Fibroblast of the conjunctiva (primary cell): Measurements from ENCODE around the gene LRMDA.

Experiments
- DNase-seq: peaks from one replicate; pipeline ENCODE4 v3.0.0-alpha.2; 2010; ENCODE audit warnings: low read depth

LRMDA gene

GRCh38 chr10:76169246-76169645, 737.8 kb downstream of the LRMDA start:
- DNase-seq, result no peak

GRCh38 chr10:76172020-76172419, 740.6 kb downstream of the LRMDA start:
- no peak for DNase-seq

- DNase-seq, result no peak
Measured at GRCh38 chr10:76175533-76176165, 744.2 kb downstream of the LRMDA start.

- DNase-seq, result no peak
Measured at GRCh38 chr10:76176166-76176550, 744.7 kb downstream of the LRMDA start.

- no peak for DNase-seq
Measured at GRCh38 chr10:76177936-76178335, 746.5 kb downstream of the LRMDA start.

- DNase-seq, result no peak
Measured at GRCh38 chr10:76178532-76179292, 747.3 kb downstream of the LRMDA start.

GRCh38 chr10:76179806-76180205, 748.4 kb downstream of the LRMDA start:
- DNase-seq, result no peak

- DNase-seq, result no peak
Measured at GRCh38 chr10:76184647-76185046, 753.2 kb downstream of the LRMDA start.

- no peak for DNase-seq
Measured at GRCh38 chr10:76185471-76186301, 754.3 kb downstream of the LRMDA start.

- no peak for DNase-seq
Measured at GRCh38 chr10:76188216-76188615, 756.8 kb downstream of the LRMDA start.

- DNase-seq, result no peak
Measured at GRCh38 chr10:76190634-76191270, 759.3 kb downstream of the LRMDA start.

- DNase-seq, result no peak
Measured at GRCh38 chr10:76191336-76191735, 759.9 kb downstream of the LRMDA start.

GRCh38 chr10:76192151-76192550, 760.7 kb downstream of the LRMDA start:
- DNase-seq, result no peak

- no peak for DNase-seq
Measured at GRCh38 chr10:76192694-76193320, 761.4 kb downstream of the LRMDA start.

- DNase-seq, result no peak
Measured at GRCh38 chr10:76195654-76196390, 764.4 kb downstream of the LRMDA start.

GRCh38 chr10:76197293-76197692, 765.9 kb downstream of the LRMDA start:
- DNase-seq, result no peak

- no peak for DNase-seq
Measured at GRCh38 chr10:76198287-76199035, 767.0 kb downstream of the LRMDA start.

- DNase-seq, result no peak
Measured at GRCh38 chr10:76201962-76202361, 770.5 kb downstream of the LRMDA start.

GRCh38 chr10:76202777-76203176, 771.4 kb downstream of the LRMDA start:
- peak; percentile 26 for DNase-seq

GRCh38 chr10:76205361-76205760, 773.9 kb downstream of the LRMDA start:
- DNase-seq, result no peak
